ENCODE measurements around the gene ZBTB32. TPM values are rescaled to one million over a fixed set of nuclear protein-coding genes. Genes with fewer than 3 reads are reported as not detected.

The ZBTB32 gene
- total RNA-seq, 1 donor = not detected

DNA sequence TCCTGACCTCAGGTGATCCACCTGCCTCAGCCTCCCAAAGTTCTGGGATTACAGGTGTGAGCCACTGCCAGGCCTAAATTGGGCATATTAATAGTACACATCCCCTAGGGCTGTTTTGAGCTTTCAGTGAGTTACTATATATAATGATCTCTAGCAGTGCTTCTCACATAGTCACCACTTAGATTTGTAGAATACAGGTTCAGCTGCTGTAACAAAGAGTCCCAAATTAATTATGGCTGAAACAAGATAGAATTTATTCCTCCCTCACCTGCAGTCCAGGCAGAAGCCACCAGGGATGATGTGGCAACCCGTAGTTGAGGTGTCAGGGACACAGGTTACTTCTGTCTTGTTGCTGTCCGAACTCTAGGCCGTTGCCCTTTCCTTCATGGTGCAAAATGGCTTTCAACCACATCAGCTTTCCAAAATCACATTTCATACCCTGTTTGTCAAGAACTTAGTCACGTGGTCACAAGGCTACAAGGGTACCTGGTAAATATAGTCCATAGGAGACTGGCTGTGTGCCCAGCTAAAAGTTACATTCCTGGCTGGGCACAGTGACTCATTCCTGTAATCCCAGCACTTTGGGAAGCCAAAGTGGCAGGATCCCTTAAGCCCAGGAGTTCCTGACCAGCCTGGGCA lies 56.5 kb downstream of the ZBTB32 start:
- H3K4me3 ChIP-seq (ENCODE audit: low read depth, low read length) = no peak overlapping the region
- no peak for DNase-seq (ENCODE audit: low read depth)
- TF ChIP-seq, protein P1, sequence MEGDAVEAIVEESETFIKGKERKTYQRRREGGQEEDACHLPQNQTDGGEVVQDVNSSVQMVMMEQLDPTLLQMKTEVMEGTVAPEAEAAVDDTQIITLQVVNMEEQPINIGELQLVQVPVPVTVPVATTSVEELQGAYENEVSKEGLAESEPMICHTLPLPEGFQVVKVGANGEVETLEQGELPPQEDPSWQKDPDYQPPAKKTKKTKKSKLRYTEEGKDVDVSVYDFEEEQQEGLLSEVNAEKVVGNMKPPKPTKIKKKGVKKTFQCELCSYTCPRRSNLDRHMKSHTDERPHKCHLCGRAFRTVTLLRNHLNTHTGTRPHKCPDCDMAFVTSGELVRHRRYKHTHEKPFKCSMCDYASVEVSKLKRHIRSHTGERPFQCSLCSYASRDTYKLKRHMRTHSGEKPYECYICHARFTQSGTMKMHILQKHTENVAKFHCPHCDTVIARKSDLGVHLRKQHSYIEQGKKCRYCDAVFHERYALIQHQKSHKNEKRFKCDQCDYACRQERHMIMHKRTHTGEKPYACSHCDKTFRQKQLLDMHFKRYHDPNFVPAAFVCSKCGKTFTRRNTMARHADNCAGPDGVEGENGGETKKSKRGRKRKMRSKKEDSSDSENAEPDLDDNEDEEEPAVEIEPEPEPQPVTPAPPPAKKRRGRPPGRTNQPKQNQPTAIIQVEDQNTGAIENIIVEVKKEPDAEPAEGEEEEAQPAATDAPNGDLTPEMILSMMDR (IDR thresholded peaks at IDR 0.05; ENCODE audit: insufficient read depth, low read depth, low read length) = no peak

DNA sequence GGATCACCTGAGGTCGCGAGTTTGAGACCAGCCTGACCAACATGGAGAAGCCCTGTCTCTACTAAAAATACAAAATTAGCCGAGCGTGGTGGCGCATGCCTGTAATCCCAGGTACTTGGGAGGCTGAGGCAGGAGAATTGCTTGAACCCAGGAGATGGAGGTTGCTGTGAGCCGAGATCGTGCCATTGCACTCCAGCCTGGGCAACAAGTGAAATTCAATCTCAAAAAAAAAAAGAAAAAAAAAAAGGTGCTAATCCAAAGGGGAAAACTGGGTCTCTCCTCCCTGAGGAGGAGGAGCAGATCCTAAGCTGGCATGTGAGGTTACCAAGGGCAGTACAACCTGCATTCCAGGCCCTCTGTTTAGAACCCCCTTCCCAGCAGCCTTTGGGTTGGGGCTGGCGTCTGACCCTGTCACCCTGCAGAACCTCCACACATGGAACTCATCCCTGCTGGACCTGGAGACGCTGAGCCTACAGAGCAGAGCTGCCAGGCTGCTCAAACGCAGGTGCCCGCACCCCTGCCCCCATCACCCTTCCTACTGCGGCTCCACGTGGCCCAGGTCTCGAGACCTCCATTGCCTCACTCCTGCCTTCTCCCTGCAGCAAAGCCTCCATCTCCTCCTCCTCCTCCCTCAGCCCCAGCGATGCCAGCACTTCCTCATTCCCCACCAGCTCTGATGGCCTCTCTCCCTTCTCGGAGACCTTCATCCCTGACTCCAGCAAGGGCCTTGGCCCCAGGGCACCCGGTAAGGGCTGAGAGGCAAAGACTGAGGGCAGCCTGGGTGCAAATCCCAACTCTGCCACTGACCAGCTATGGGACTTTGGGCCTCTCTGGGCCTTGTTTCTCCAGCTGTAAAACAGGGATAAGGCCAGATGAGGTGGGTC lies 60.3 kb downstream of the ZBTB32 start:
- no peak for DNase-seq (ENCODE audit: low read depth)
- TF ChIP-seq, protein P1 (IDR thresholded peaks at IDR 0.05; ENCODE audit: insufficient read depth, low read depth, low read length) = no peak

More for the DNA sequence above, 60.3 kb downstream of the ZBTB32 start:
- H3K4me3 ChIP-seq (ENCODE audit: low read depth, low read length) = no peak overlapping the region

Other genes with a start within 250 kb of the ZBTB32 start
- not detected in 2 replicates for gene KRTDAP, start 214.1 kb upstream of the ZBTB32 start, total RNA-seq
- 0.97 and 2.2 TPM in 2 replicates for gene DMKN, start 190.9 kb upstream of the ZBTB32 start, total RNA-seq
- under 0.01 TPM in 1 of 2 replicates, not detected in the other for gene SBSN, start 176.2 kb upstream of the ZBTB32 start, total RNA-seq
- gene GAPDHS, start 171.1 kb upstream of the ZBTB32 start, total RNA-seq = not detected in 2 replicates
- gene TMEM147, start 158.9 kb upstream of the ZBTB32 start, total RNA-seq = 77.3 and 81.2 TPM in 2 replicates
- gene ATP4A, start 140.9 kb upstream of the ZBTB32 start, total RNA-seq = not detected in 2 replicates
- gene PMIS2, start 118.4 kb upstream of the ZBTB32 start, total RNA-seq = not detected in 2 replicates
- gene HAUS5, start 91.8 kb upstream of the ZBTB32 start, total RNA-seq = 6.5 and 6.8 TPM in 2 replicates
- gene RBM42, start 75.5 kb upstream of the ZBTB32 start, total RNA-seq = 41.0 and 54.1 TPM in 2 replicates
- gene ETV2, start 62.8 kb upstream of the ZBTB32 start, total RNA-seq = under 0.01 and 0.86 TPM in 2 replicates
- gene COX6B1, start 56.2 kb upstream of the ZBTB32 start, total RNA-seq = 165 and 215 TPM in 2 replicates
- not detected in 2 replicates for gene UPK1A, start 38.0 kb upstream of the ZBTB32 start, total RNA-seq
- gene KMT2B, start 13.4 kb downstream of the ZBTB32 start, total RNA-seq = 5.6 and 7.4 TPM in 2 replicates
- gene IGFLR1, start 37.9 kb downstream of the ZBTB32 start, total RNA-seq = 0.43 and 0.64 TPM in 2 replicates
- gene U2AF1L4, start 40.9 kb downstream of the ZBTB32 start, total RNA-seq = 4.7 and 5.8 TPM in 2 replicates
- 14.7 and 18.7 TPM in 2 replicates for gene PSENEN, start 41.1 kb downstream of the ZBTB32 start, total RNA-seq
- gene LIN37, start 44.0 kb downstream of the ZBTB32 start, total RNA-seq = 13.8 and 14.2 TPM in 2 replicates
- gene HSPB6, start 52.5 kb downstream of the ZBTB32 start, total RNA-seq = 20.7 and 44.8 TPM in 2 replicates
- 8.7 and 9.5 TPM in 2 replicates for gene PROSER3, start 53.6 kb downstream of the ZBTB32 start, total RNA-seq
- 1.7 and 2.3 TPM in 2 replicates for gene ARHGAP33, start 71.0 kb downstream of the ZBTB32 start, total RNA-seq
- gene PRODH2, start 108.3 kb downstream of the ZBTB32 start, total RNA-seq = not detected in 2 replicates
- not detected in 2 replicates for gene NPHS1, start 147.9 kb downstream of the ZBTB32 start, total RNA-seq
- gene KIRREL2, start 152.4 kb downstream of the ZBTB32 start, total RNA-seq = under 0.01 TPM in 1 of 2 replicates, not detected in the other
- gene APLP1, start 164.0 kb downstream of the ZBTB32 start, total RNA-seq = 3.5 and 4.2 TPM in 2 replicates
- gene NFKBID, start 196.0 kb downstream of the ZBTB32 start, total RNA-seq = 3.0 and 3.5 TPM in 2 replicates
- gene HCST, start 198.0 kb downstream of the ZBTB32 start, total RNA-seq = 0.43 and 0.64 TPM in 2 replicates
- gene TYROBP, start 203.7 kb downstream of the ZBTB32 start, total RNA-seq = not detected in 2 replicates
- 3.5 and 6.8 TPM in 2 replicates for gene LRFN3, start 231.8 kb downstream of the ZBTB32 start, total RNA-seq